ENCODE measurements around the gene DESI1. TPM values are rescaled to one million over a fixed set of nuclear protein-coding genes. Genes with fewer than 3 reads are reported as not detected.

Gene DESI1
- total RNA-seq, 1 experiment from 2014 or later, result 30.2 TPM

GRCh38 chr22:41557401-41558240, 63.2 kb downstream of the DESI1 start:
- Histone ChIP-seq H3K79me2 (ENCODE audit: insufficient read depth, low read length) (no peaks in the 10 kb centered on the region), H2BK15ac (ENCODE audit: low read depth, low read length) (no peak overlapping the region), H2BK120ac (ENCODE audit: low read depth, low read length, poor library complexity, severe bottlenecking) (no peak overlapping the region), H3K23ac (ENCODE audit: insufficient read length, low read depth, low read length) (no peak overlapping the region), H3K56ac (ENCODE audit: insufficient read length, low read depth, low read length) (no peak overlapping the region), H2AFZ (ENCODE audit: low read length) (no peak overlapping the region), H2AK5ac (ENCODE audit: insufficient read length, low read length) (no peak overlapping the region), H3K9me3 (ENCODE audit: control insufficient read depth, low read depth, low read length) (no peaks in the 10 kb centered on the region), H3K4me2 (ENCODE audit: insufficient read depth, insufficient read length, low read length) (no peak overlapping the region), H2BK5ac (ENCODE audit: insufficient read length, low read length) (no peak overlapping the region), H2BK20ac (ENCODE audit: low read depth, low read length, poor library complexity, severe bottlenecking) (no peak overlapping the region), H3T11ph (ENCODE audit: low read length) (no peak overlapping the region), H3K27me3 (ENCODE audit: insufficient read depth, low read length) (no peaks in the 10 kb centered on the region), H3K18ac (ENCODE audit: insufficient read length, low read depth, low read length) (peak overlapping the region; percentile 76), H3K4ac (ENCODE audit: low read depth, low read length) (no peak overlapping the region), H3K4me1 (ENCODE audit: insufficient read depth, low read length) (peaks cover 3% of the 10 kb centered on the region; the same call in 1 of the 2 replicates), H3K14ac (ENCODE audit: insufficient read depth, low read length) (no peak overlapping the region; the same call in 1 of the 2 replicates), H4K8ac (replicated peaks; ENCODE audit: insufficient read length, low read depth, low read length) (no peak overlapping the region), H2BK12ac (ENCODE audit: insufficient read length, low read depth, low read length) (no peak overlapping the region), H4K91ac (ENCODE audit: insufficient read length, low read depth, low read length) (no peak overlapping the region), H3K27ac (ENCODE audit: insufficient read length, low read depth, low read length) (no peak overlapping the region), H3K23me2 (ENCODE audit: insufficient read length, low read depth, low read length, poor library complexity, severe bottlenecking) (no peaks in the 10 kb centered on the region), H4K20me1 (ENCODE audit: control insufficient read depth, insufficient read depth, insufficient read length) (no peaks in the 10 kb centered on the region), H3K79me1 (ENCODE audit: insufficient read depth, low read depth, low read length, poor library complexity, severe bottlenecking) (no peaks in the 10 kb centered on the region), H3K9ac (ENCODE audit: extremely low read depth, insufficient read length, low read length) (no peak overlapping the region), H4K5ac (ENCODE audit: insufficient read length, low read depth, low read length) (no peak overlapping the region)
- Mint-ChIP-seq H3K27me3 (ENCODE audit: low read depth) (peaks cover 5% of the 10 kb centered on the region), H3K9me3 (no peaks in the 10 kb centered on the region), H3K4me3 (peak overlapping the region in 1 of 2 experiments; percentile 30; a peak in 2 of 5 replicates), H3K36me3 (ENCODE audit: insufficient read depth in 1 of 3, low read depth in 3 of 3) (no peaks in the 10 kb centered on the region), H3K4me1 (peaks cover 39 to 52% of the 10 kb centered on the region in 2 experiments), H3K27ac (peak overlapping the region; percentile 19 to 89 (median 38); a peak in 3 of 7 replicates)
- TF ChIP-seq CTCF (conservative IDR thresholded peaks at IDR 0.05), result no peak
- WGBS (ENCODE audit: extremely low coverage, insufficient read length, low lambda C conversion rate), result no CpG with 5 or more reads among the region's 19 CpGs
- peak; percentile 58 for DNase-seq

Measured in H9 (cell line).